IMR-90 (cell line): ENCODE data around the gene ZKSCAN1. TPM values are rescaled to one million over a fixed set of nuclear protein-coding genes. Genes with fewer than 3 reads are reported as not detected.

Experiments
- ATAC-seq: fragments of 200-7000 bp; cut with Tn5 transposase; 2 replicates; pipeline ENCODE4 v1.9.1; 2020; ENCODE audit warnings: low read depth, mild to moderate bottlenecking, moderate library complexity
- BruUV-seq: library from RNA; stranded (reverse); fragments of 400-500 nt; replicated peaks from 2 replicates; lab custom pipeline; 2021; lab: Mats Ljungman, UMichigan
- CTCF ChIA-PET: fragments of 300-600 bp; formaldehyde crosslinking; extraction: SDS; loops from one replicate; lab custom pipeline; 2021; ENCODE audit warnings: antibody characterized with exemption; lab: Yijun Ruan, JAX
- POLR2A ChIA-PET: fragments of 300-600 bp; sonication (Branson Sonifier 250); formaldehyde crosslinking; loops from one replicate; lab custom pipeline; 2022; ENCODE audit warnings: antibody characterized with exemption; ENCODE audit not compliant: unreplicated experiment; lab: Charles Lee
- DNase-seq: peaks from one replicate; pipeline ENCODE4 v3.0.0; 2013
- H2AFZ ChIP-seq: replicated peaks from 2 replicates; pipeline ENCODE3; 2013; ENCODE audit warnings: low read length, mild to moderate bottlenecking; ENCODE audit not compliant: poor library complexity
- H2AK5ac ChIP-seq: 2 replicates; pipeline ENCODE4 v1.6.1; 2013; ENCODE audit warnings: low read depth, low read length, inconsistent platforms
- H2AK9ac ChIP-seq: replicated peaks from 2 replicates; pipeline ENCODE3; 2013; ENCODE audit warnings: mild to moderate bottlenecking, low read depth, low read length, moderate library complexity; ENCODE audit not compliant: poor library complexity
- H2BK120ac ChIP-seq: 2 replicates; pipeline ENCODE4 v1.6.1; 2013; ENCODE audit warnings: low read depth, low read length, inconsistent platforms
- H2BK15ac ChIP-seq: 3 replicates; pipeline ENCODE4 v1.6.1; 2013; ENCODE audit warnings: low read depth, low read length, inconsistent platforms
- H2BK20ac ChIP-seq: 2 replicates; pipeline ENCODE4 v1.6.1; 2013; ENCODE audit warnings: low read depth, mild to moderate bottlenecking, inconsistent platforms, low read length, moderate library complexity
- H2BK5ac ChIP-seq: 2 replicates; pipeline ENCODE4 v1.6.1; 2013; ENCODE audit warnings: mild to moderate bottlenecking, low read depth, low read length, inconsistent platforms; ENCODE audit not compliant: poor library complexity, severe bottlenecking
- H3K14ac ChIP-seq: replicated peaks from 2 replicates; pipeline ENCODE4 v1.6.1; 2013; ENCODE audit warnings: low read depth, low read length, inconsistent platforms
- H3K18ac ChIP-seq: 2 replicates; pipeline ENCODE4 v1.6.1; 2013; ENCODE audit warnings: low read depth, low read length, control low read depth
- H3K23ac ChIP-seq: 2 replicates; pipeline ENCODE4 v1.6.1; 2013; ENCODE audit warnings: low read depth, low read length, inconsistent platforms
- H3K27ac ChIP-seq: 2 replicates; pipeline ENCODE4 v1.5.1; 2013; ENCODE audit warnings: mild to moderate bottlenecking, control low read depth, low read length; ENCODE audit not compliant: insufficient read depth
- H3K27me3 ChIP-seq: 2 replicates; pipeline ENCODE4 v1.6.1; 2013; ENCODE audit warnings: low read length; ENCODE audit not compliant: control insufficient read depth, insufficient read depth
- H3K36me3 ChIP-seq: 2 replicates; pipeline ENCODE4 v1.6.1; 2013; ENCODE audit warnings: low read length, mixed read lengths; ENCODE audit not compliant: control insufficient read depth, insufficient read depth
- H3K4ac ChIP-seq: 2 replicates; pipeline ENCODE4 v1.6.1; 2013; ENCODE audit warnings: low read depth, low read length, inconsistent platforms
- H3K4me1 ChIP-seq: 2 replicates; pipeline ENCODE4 v1.6.1; 2013; ENCODE audit warnings: low read length, mixed read lengths; ENCODE audit not compliant: control insufficient read depth, insufficient read depth
- H3K4me2 ChIP-seq: 2 replicates; pipeline ENCODE4 v1.6.1; 2013; ENCODE audit warnings: low read depth, mild to moderate bottlenecking, control low read depth, low read length, moderate library complexity
- H3K4me3 ChIP-seq: 2 replicates; pipeline ENCODE4 v1.5.1; 2013; ENCODE audit warnings: low read depth, mild to moderate bottlenecking, control low read depth, low read length, moderate library complexity; ENCODE audit not compliant: insufficient read depth
- H3K56ac ChIP-seq: 2 replicates; pipeline ENCODE4 v1.6.1; 2013; ENCODE audit warnings: low read length, inconsistent platforms; ENCODE audit not compliant: insufficient read depth; ENCODE audit errors: extremely low read depth
- H3K79me1 ChIP-seq, 2 experiments: 2 replicates each; pipeline ENCODE4 v1.6.1; 2013; ENCODE audit warnings: low read length in 2 of 2, inconsistent platforms in 1 of 2, low read depth in 1 of 2
- H3K9ac ChIP-seq: 2 replicates; pipeline ENCODE4 v1.6.1; 2013; ENCODE audit warnings: low read depth, low read length, control low read depth
- H3K9me1 ChIP-seq: 2 replicates; pipeline ENCODE4 v1.6.1; 2013; ENCODE audit warnings: low read length, inconsistent platforms; ENCODE audit not compliant: insufficient read depth
- H3K9me3 ChIP-seq: 2 replicates; pipeline ENCODE4 v1.6.1; 2013; ENCODE audit warnings: low read length; ENCODE audit not compliant: control insufficient read depth, insufficient read depth
- H4K20me1 ChIP-seq: 2 replicates; pipeline ENCODE4 v1.6.1; 2013; ENCODE audit warnings: low read length, inconsistent platforms; ENCODE audit not compliant: insufficient read depth
- H4K5ac ChIP-seq: 2 replicates; pipeline ENCODE4 v1.6.1; 2013; ENCODE audit warnings: mild to moderate bottlenecking, low read depth, low read length, control low read depth
- H4K8ac ChIP-seq, 2 experiments: 2 replicates each; pipeline ENCODE4 v1.6.1; 2013; ENCODE audit warnings: low read depth in 2 of 2, low read length in 2 of 2, control low read depth in 1 of 2, inconsistent platforms in 1 of 2
- H4K91ac ChIP-seq: 2 replicates; pipeline ENCODE4 v1.6.1; 2013; ENCODE audit warnings: low read depth, low read length, inconsistent platforms; ENCODE audit not compliant: insufficient read depth
- BHLHE40 ChIP-seq: fragments of 150-350 bp; IDR thresholded peaks from 2 replicates; pipeline ENCODE4 v1.6.1; 2016; ENCODE audit warnings: mild to moderate bottlenecking, low read depth, low read length
- CEBPB ChIP-seq: IDR thresholded peaks from 2 replicates; pipeline ENCODE4 v1.6.1; 2012; ENCODE audit warnings: low read depth, low read length, improper control_type of control experiment
- CHD1 ChIP-seq: IDR thresholded peaks from 2 replicates; pipeline ENCODE4 v1.6.1; 2012; ENCODE audit warnings: low read depth, low read length, improper control_type of control experiment
- ELK1 ChIP-seq: fragments of 150-350 bp; IDR thresholded peaks from 2 replicates; pipeline ENCODE4 v1.6.1; 2016; ENCODE audit warnings: low read depth, mild to moderate bottlenecking, low read length, moderate library complexity, borderline replicate concordance
- FOS ChIP-seq: fragments of 150-350 bp; IDR thresholded peaks from 2 replicates; pipeline ENCODE4 v1.6.1; 2016; ENCODE audit warnings: low read depth, low read length
- MAFK ChIP-seq: IDR thresholded peaks from 2 replicates; pipeline ENCODE4 v1.6.1; 2012; ENCODE audit warnings: low read depth, low read length, improper control_type of control experiment
- MAZ ChIP-seq: IDR thresholded peaks from 2 replicates; pipeline ENCODE4 v1.6.1; 2012; ENCODE audit warnings: low read depth, mild to moderate bottlenecking, low read length, improper control_type of control experiment, moderate library complexity, borderline replicate concordance
- NFE2L2 ChIP-seq: fragments of 150-350 bp; IDR thresholded peaks from 2 replicates; pipeline ENCODE4 v1.6.1; 2016; ENCODE audit warnings: low read depth, mild to moderate bottlenecking, low read length
- POLR2A ChIP-seq: IDR thresholded peaks from 2 replicates; pipeline ENCODE4 v1.6.1; 2012; ENCODE audit warnings: mild to moderate bottlenecking, low read depth, low read length
- RAD21 ChIP-seq: IDR thresholded peaks from 2 replicates; pipeline ENCODE4 v1.6.1; 2012; ENCODE audit warnings: low read length, improper control_type of control experiment
- RCOR1 ChIP-seq: IDR thresholded peaks from 2 replicates; pipeline ENCODE4 v1.6.1; 2012; ENCODE audit warnings: mild to moderate bottlenecking, low read length, improper control_type of control experiment; ENCODE audit not compliant: insufficient replicate concordance
- RFX5 ChIP-seq: IDR thresholded peaks from 2 replicates; pipeline ENCODE4 v1.8.0; 2012; ENCODE audit warnings: low read depth, mild to moderate bottlenecking, low read length, moderate library complexity
- SMC3 ChIP-seq: fragments of 150-350 bp; IDR thresholded peaks from 2 replicates; pipeline ENCODE4 v1.6.1; 2016; ENCODE audit warnings: low read depth, mild to moderate bottlenecking, antibody characterized with exemption, low read length, moderate library complexity
- USF2 ChIP-seq: fragments of 150-350 bp; IDR thresholded peaks from 2 replicates; pipeline ENCODE4 v1.6.1; 2017; ENCODE audit warnings: mild to moderate bottlenecking, antibody characterized with exemption, low read length, low read depth
- WGBS, 2 experiments: methylation state at CpG; one replicate each; pipeline versions ENCODE4 v1.1.5 to v1.1.7; 2013; ENCODE audit warnings: missing lambda C conversion rate in 2 of 2; ENCODE audit not compliant: insufficient read length in 1 of 2; ENCODE audit errors: extremely low coverage in 2 of 2; 5-methylcytosine and 5-hydroxymethylcytosine counted together
- dilution Hi-C: fragments of 300-500 bp; cut with HindIII; formaldehyde crosslinking; loops from one replicate; pipeline ENCODE4 v1.14.3; 2018; ENCODE audit warnings: low sequenced_read_pairs; ENCODE audit not compliant: unreplicated experiment
- in situ Hi-C: fragments of 300-500 bp; cut with MboI; formaldehyde crosslinking; loops from 3 replicates; pipeline ENCODE4 v1.14.3; 2019; ENCODE audit warnings: low sequenced_read_pairs, inconsistent platforms, mixed read lengths
- intact Hi-C: fragments of 100-400 bp; cut with micrococcal nuclease; formaldehyde crosslinking; loops from 2 replicates; pipeline ENCODE4 v1.10.0; 2022
- polyA plus RNA-seq, 3 experiments: library from polyadenylated mRNA; depleted of rRNA; stranded (reverse); fragments of >200 nt; gene quantifications; 2 replicates each; pipeline ENCODE4 v1.2.3, GENCODE V29; 2012; ENCODE audit warnings: low replicate concordance in 1 of 3
- total RNA-seq: library from RNA; depleted of rRNA; stranded (reverse); fragments of >200 nt; gene quantifications from 2 replicates; pipeline ENCODE4 v1.2.3, GENCODE V29; 2012

The ZKSCAN1 gene
- total and polyA plus RNA-seq, 2 of the 4 experiments (the other 2 are of a cell fraction) = 13.7 to 40.7 TPM

DNA sequence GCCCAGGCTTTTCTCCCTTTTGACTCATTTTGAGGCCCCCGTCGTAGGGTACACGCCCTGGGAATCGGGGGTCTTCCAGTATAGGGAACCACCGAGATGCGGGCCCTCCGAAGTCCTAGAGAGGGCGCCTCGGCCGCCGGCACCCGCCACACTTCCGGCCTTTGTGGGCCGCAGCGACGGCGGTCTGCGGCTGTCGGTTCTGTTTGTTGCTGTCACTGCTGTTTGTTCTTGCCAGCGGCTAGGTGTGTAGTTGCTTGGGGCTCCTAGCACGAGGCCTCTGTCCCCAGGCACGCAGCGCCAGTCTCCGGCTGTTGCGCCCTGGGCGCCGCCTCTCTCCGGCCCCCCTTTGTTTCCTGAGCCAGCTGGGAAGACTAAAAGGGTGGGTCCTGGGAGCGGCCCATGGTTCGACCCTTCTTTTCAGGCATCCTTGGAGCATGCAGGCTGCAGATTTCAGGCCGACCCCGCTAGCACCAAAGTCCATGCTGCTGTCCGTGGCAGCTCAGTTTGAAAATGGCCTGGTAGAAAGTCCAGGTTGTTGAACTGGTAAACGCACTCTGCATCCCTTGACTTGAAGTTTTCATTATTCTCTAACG is 17.8 kb upstream of the ZKSCAN1 start (continued):
- no peak for TF ChIP-seq ELK1

GRCh38 chr7:100000239-100000638 is 15.2 kb upstream of the ZKSCAN1 start:
- no peak for DNase-seq
- no peaks in the 10 kb centered on the region for H3K36me3 ChIP-seq
- H2BK20ac ChIP-seq = no peak overlapping the region
- H3K9ac ChIP-seq = no peak overlapping the region
- no peak overlapping the region for H3K56ac ChIP-seq
- dilution Hi-C loops (no loop called here), in situ Hi-C loops (no loop called here), intact Hi-C loops (no loop called here)
- no peak overlapping the region for H2BK15ac ChIP-seq
- H3K9me1 ChIP-seq = no peaks in the 10 kb centered on the region
- 83% methylated on average over 11 of the region's 13 CpGs; no CpG with 5 or more reads in 1 of the 2 experiments for WGBS, 2 experiments
- no peak overlapping the region for H3K18ac ChIP-seq
- CTCF ChIA-PET = no interaction called here
- peaks cover 7% of the 10 kb centered on the region for H3K27me3 ChIP-seq
- H3K14ac ChIP-seq = no peak overlapping the region
- POLR2A ChIA-PET = no interaction called here
- H3K9me3 ChIP-seq = no peaks in the 10 kb centered on the region
- H4K91ac ChIP-seq = no peak overlapping the region
- no peak overlapping the region for H2BK5ac ChIP-seq
- ATAC-seq = no peak
- no peaks in the 10 kb centered on the region for H3K79me1 ChIP-seq
- H2AK9ac ChIP-seq = no peak overlapping the region
- H2AK5ac ChIP-seq = no peak overlapping the region
- H3K4me2 ChIP-seq = no peak overlapping the region
- no TSS peak for BruUV-seq
- no peak overlapping the region for H4K5ac ChIP-seq
- no peaks in the 10 kb centered on the region for H4K20me1 ChIP-seq
- H2AFZ ChIP-seq = no peak overlapping the region
- peaks cover 8% of the 10 kb centered on the region; the same call in 1 of the 2 replicates for H3K4me1 ChIP-seq
- no peak overlapping the region for H3K27ac ChIP-seq
- H2BK120ac ChIP-seq = no peak overlapping the region
- no peak overlapping the region for H3K4ac ChIP-seq
- no peak overlapping the region for H3K23ac ChIP-seq
- no peak overlapping the region for H3K4me3 ChIP-seq
- H4K8ac ChIP-seq = no peak overlapping the region
- no peak for TF ChIP-seq USF2
- no peak for TF ChIP-seq BHLHE40
- TF ChIP-seq ELK1 = no peak
- no peak for TF ChIP-seq POLR2A
- no peak for TF ChIP-seq SMC3
- no peak for TF ChIP-seq CEBPB
- TF ChIP-seq MAZ = no peak
- no peak for TF ChIP-seq RFX5
- no peak for TF ChIP-seq CHD1
- TF ChIP-seq RAD21 = no peak
- TF ChIP-seq MAFK = no peak
- TF ChIP-seq FOS = no peak
- no peak for TF ChIP-seq NFE2L2
- no peak for TF ChIP-seq RCOR1
